Stimulated activated CD8-positive, alpha-beta memory T cell treated with anti-CD3 and anti-CD28 coated beads, Interleukin-7, amount 100 ng/mL, for 24 hours (primary cell): ENCODE data around the gene CENPO.
"Not testable (repeated sequence)": the region's sequence is repeated elsewhere in the genome, so short reads cannot be mapped to it uniquely, and the experiment has no call there.

Source experiments
- DNase-seq: peaks from one replicate; pipeline ENCODE4 v3.0.0-alpha.2; 2020; ENCODE audit warnings: low read depth

Gene CENPO

DNA sequence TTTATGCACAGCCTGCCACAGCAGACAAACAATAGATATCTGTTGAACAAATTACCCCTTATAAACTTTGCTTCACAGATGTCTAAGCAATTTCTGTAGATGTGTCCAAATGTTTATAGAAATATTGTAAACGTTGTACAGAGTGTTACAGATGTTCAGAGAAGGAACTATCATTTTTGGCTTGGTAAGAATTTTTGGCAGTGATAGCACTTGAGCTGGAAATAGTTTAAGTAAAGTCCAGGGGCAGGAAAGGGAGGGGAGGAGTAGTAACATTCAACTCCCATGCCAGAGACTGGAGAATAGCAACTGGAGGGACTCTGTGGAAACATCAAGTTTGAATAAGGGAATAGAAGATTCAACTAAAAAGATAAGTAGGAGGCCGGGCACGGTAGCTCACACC is 4.4 kb upstream of the CENPO start:
- no peak for DNase-seq

DNA sequence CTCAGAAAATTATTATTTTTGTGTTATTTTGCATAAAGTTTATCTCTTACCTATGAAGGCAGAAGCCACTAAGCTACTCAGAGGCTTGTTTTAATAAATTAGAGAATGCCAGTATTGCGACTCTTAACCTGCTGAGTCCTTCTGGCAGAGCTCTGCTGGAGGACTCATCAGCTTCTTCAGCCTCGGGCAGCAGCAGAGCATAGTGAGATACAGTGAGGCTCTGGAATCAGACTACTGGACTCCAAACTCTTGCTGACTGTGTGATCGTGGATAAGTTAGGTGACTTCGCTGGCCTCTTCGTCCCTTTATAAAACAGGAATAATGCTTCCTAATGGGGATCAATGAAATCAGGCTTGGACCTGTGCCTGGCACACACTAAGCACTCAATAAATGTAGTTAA is 1.8 kb upstream of the CENPO start:
- DNase-seq = no peak

DNA sequence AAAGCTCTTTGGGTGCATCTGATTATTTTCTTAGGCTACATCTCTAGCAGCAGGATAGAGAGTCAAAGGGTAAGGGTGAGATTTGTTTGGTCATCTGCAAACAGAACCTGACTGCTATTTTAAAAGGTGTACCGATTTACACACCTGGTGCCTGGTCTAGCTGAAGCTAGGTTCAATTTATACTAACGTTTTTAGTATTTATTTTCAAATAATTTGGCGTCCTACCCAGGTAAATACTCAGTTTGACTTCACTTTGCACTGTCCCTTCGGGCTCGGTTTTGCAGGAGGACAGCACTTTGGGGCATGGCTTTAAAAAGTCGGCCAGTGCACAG is 717 bp upstream of the CENPO start:
- DNase-seq = no peak

DNA sequence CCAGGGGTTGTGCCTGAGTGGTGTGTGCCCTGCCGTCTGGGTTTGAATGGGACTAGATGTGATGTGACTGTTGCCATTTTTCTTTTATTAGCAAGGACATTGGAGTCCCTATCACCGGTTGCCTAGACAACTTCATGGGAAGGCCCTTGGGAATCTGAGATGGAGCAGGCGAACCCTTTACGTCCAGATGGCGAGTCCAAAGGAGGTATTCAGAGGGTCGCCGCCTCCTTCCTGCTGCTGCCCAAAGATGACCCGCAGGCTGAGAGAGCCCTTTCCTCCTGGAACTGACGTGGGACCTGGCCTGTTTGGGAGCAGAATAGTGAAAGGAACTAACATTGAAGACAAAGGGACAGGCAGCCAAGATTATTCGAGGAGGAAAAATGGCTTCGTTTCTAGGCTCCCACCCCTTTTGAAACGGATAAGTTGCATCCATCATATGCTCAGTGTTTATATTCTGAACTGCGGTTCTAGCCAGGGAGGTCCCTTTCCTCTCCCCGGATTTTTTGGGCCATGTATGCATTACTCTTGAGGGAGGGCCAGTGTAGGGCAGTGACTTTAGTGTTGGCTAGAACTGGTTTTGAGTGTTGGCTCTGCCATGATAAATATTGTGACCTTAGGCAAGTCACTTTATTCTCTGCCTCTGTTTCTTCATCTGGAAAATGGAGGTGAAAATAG is 673 bp downstream of the CENPO start:
- DNase-seq = no peak

DNA sequence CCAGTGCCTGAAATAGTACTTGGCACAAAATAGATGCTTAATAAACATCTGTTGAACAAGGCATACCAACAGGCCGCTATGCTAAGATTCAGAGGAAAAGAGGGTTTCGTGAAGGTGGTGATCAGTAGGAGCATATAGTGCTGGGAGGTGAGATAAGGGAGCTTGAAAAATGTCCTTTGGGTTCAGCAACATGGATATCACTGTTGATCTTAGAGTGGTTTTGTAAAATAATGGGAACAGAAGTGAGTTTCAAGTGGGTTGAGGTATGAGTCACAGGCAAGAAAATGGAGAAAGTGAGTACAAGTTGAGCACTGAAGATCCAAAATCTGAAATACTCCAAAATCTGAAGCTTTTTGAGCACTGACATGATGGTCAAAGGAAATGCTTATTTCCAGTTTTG is 4.4 kb downstream of the CENPO start:
- no peak for DNase-seq

DNA sequence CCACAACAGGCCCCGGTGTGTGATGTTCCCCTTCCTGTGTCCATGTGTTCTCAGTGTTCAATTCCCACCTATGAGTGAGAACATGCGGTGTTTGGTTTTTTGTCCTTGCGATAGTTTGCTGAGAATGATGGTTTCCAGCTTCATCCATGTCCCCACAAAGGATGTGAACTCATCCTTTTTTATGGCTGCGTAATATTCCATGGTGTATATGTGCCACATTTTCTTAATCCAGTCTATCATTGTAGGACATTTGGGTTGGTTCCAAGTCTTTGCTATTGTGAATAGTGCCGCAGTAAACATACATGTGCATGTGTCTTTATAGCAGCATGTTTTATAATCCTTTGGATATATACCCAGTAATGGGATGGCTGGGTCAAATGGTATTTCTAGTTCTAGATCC is 7.3 kb downstream of the CENPO start:
- not testable (repeated sequence) for DNase-seq

DNA sequence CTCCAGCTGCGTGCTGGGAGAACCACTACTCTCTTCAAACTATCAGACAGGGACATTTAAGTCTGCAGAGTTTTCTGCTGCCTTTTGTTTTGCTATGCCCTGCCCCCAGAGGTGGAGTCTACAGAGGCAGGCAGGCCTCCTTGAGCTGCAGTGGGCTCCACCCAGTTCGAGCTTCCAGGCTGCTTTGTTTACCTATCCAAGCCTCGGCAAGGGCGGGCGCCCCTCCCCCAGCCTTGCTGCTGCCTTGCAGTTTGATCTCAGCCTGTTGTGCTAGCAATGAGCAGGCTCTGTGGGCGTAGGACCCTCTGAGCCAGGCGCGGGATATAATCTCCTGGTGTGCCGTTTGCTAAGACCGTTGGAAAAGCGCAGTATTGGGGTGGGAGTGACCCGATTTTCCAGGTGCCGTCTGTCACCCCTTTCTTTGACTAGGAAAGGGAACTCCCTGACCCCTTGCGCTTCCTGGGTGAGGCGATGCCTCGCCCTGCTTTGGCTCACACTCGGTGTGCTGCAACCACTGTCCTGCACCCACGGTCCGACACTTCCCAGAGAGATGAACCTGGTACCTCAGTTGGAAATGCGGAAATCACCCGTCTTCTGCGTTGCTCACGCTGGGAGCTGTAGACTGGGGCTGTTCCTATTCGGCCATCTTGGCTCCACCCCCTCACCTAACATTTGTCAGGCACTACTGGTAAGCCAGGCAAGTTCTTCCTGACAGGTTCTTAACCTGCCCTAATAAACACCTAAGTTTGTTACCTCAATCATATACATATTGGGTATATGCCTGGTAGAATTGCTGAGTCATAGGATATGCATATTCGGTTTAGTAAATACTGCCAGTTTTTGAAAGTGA is 12.8 kb downstream of the CENPO start:
- not testable (repeated sequence) for DNase-seq

DNA sequence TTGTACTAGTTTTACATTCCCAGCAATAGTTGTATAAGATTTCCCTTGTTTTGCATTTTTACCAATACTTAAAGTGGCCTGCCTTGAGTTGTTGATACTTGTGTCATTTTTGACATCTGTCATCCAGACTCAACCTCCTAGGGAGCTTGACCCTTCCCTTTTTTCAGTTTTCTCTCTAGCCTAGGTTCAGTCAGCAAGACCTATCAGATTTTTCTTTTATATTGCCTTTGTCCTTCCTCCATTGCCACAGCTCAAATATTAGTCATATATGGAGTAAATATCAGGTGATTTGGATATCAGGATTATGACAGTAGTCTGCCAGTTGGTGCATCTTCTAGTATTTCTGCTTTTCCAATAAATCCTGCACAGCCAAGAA is 13.4 kb downstream of the CENPO start:
- DNase-seq = no peak

DNA sequence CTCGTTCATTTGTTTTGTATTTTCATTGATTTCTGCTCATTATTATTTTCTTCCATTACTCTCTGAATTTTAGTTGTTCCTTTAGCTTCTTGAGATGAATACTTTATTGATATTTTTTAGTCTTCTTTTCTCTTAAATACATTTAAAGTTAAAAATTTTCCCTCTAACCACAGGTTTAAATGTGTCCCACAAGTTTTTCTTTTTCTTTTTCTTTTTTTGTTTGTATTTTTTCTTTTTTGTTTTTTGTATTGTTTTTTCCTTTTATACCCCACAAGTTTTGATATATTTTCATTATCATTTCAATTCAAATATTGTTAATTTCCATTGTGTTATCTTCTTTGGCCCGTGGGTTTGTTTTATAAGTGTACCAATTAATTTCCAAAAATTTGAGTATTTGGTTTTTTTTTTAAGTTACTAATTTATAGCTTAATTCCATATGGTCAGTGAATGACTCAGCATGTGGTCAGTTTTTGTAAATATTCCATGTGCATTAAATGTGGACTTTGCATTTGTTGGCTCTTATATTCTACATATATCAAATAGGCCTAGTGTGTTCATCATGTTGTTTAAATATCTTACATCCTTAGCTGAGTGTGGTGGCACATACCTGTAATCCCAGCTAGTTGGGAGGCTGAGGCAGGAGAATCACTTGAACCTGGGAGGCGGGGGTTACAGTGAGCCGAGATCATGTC is 16.2 kb downstream of the CENPO start:
- DNase-seq = no peak

DNA sequence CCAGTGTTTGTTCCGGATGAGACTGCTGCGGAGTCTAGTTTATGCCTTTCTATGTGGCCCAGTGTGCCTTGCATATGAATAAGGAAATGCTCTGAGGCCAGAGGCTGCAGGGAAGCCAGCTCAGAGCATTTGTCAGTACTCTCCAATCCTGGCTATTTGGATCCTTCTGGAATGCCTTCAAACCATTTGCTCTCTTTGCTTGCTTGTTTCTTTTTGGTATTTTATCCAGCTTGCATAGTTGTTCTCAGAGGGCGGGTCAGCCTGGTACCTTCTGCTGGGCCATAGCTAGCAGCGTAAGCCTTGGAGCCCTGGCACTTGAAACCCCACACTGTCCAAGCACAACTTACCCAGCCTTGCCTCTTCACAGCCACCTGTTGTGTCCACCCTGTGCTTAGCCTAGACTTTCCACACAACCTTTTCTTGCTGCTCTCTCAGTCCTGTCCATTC is 20.5 kb downstream of the CENPO start:
- no peak for DNase-seq

DNA sequence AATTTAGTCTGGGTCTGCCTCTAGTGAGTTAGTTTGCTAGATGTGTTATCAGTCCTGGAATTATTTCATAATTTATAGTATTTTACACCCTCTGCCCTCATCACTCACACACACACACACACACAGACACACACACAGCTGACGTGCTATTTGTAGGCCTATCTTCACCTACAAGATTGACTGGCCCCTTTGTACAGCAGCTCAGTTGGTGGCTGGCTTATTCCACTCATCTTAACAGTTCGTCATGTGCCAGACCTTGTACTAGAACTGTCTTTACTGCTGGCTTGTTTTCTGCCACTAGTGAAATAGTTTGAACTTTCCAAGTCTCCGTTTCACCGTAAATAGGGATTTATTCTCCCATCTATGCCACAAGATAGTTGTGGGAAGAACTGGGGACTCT is 21.3 kb downstream of the CENPO start:
- no peak for DNase-seq

DNA sequence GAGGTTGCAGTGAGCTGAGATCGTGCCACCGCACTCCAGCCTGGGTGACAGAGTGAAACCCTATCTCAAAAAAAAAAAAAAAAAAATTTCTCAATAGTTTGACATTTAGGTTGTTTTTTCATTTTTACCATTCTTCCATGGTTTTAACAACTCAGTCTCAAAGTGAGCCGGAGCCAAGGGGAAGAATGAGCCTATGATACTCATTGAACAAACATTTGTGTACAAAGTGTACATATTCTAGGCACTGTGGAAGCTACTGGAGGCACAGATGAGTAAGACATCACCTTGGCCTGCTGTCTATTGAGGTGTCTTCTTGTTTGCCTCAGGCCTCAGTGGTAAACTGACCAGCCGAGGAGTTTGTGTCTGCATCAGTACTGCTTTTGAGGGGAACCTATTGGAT is 21.9 kb downstream of the CENPO start:
- DNase-seq = no peak

DNA sequence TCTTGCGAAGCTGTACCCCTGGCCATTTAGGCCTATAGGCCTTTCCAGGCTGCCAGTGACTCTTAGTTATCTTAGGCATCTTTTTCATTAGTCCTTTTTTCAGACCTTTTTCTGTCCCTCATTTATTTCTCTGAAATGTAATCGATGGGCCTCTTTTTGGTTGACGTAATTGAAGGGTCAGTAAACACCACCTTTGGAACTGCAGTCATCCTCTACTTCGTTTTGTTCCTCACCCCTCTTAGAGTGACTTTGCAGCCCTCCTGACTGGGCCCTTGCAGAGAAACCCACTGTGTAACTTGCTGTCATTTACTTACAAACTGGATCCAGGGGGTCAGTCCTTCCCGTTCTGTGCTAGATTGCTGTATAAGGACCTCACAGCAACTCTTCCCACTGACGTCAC is 23.2 kb downstream of the CENPO start:
- no peak for DNase-seq

DNA sequence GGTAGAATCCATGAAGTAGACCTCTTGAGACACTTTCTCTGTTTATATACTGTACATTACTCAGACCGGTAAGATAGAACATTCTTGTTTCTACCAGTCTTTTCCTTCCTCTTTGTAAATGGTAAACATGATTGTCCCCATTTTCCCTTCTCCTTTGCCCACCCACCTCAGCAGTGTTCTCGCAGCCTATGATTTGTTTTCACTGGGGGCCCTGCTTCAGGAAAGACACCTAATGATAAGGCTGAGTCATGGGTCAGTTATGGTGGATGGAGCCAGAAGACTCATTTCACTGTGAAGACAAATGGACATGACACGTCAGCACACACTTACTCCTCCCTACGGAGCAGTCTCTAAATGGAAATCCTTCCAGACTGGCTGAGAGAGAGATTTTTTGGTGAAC is 23.7 kb downstream of the CENPO start:
- no peak for DNase-seq

DNA sequence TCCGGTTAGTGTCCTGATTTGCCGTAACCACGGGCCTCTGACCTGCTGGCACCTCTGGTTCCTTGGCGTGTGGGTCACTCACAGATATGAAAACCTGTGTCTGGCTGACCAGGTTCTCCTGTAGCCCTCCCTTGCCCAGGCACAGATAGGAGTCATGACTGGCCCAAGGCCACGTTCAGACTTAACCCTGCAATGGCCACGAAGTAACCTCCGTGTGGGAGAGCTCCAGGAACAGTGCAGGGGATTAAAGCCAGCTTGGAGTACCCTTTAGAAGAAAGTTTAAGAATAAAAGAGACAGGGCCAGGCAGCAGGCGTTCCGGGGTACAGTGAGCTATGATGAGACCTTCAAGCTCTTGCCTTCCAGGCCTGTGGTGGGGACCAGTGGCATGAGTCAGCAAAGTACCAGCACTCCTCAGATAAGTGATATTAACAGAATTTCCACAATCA is 25.5 kb downstream of the CENPO start:
- DNase-seq = no peak

DNA sequence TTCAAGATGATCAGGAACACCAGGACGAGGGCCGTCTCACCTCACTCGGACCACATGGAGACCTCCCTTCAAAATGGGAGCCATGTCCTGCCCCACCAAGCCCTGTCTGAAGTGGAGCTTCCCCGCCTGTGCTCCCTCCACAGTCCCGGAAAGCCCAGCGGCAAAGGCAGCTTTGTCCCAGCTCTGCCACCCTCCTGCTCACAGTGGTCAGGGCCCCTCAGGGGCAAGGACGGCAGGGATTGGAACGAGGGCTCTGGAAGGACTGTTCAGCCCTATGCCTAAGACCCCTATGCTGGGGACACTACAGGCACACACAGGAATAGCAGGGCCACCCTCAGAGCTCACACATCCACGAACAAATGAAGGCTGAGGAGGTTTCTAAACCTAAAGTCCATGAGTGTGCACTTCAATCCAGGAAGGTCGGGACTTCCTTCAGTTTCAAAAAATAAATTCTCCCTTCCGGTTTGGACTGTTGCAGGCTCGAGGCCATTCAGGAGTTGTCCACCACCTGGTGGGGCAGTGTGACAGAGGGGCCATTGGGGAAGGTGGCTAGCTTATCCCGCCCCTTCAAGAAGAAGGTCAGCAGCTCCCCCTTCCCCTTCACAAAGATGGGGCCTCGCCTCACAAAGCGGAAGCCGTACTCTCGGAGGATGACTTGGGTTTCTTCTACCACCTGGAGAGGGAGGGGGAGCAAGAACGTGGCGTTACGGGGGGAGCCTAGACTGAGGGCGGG is 26.4 kb downstream of the CENPO start:
- no peak for DNase-seq

DNA sequence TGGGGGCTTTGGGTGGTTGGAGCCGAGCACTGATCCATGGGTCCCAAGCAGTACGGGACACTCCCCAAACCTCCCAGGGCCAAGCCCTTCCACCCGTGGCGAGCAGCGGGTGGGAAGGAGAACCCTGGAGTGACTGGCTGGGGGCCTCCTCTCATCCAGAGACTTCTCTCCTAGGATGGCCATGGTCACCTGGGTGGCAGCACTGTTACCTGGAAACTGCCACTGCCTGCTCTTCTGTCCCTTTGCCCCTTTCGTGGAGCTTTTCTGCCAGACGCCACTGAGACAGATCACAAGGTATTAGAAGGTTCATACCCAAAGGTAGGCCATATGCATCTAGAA is 26.9 kb downstream of the CENPO start:
- no peak for DNase-seq

DNA sequence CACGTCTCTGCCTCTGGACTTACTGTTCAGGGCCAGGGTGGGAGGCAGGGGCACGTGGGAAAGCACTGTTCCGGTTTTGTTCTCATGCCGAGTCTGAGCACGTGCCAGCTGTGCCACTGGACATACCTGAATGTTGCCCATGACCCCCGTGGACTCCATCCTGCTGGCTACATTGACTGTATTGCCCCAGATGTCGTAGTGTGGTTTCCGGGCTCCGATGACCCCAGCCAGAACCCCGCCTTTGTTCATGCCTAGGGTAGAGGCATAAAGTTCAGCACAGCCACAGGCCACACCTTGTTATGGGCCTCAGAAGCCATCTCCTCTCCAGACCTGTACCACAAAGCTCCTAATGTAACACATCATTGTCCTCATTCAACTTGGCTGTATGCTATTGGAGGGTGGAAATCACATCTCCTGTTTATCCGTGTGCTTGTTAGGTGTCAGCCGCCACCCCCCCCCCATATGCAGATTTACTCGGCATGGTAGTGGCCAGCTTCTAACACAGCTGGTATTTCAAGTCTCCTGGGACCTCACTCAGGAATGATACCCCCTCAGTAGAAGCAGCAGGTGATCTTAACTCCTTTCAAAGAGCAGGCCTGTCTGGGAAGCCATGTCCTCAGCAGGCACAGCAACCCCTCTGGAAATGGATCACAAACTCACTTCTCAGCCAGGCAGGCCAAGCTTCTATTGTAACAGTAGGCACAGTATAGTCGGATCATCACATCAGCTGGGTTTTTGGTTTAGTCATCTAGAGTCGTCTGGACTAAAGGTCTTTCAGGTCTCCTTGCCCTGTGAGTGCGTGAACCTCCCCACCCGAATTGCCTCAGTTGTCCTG is 27.6 kb downstream of the CENPO start:
- DNase-seq = no peak

DNA sequence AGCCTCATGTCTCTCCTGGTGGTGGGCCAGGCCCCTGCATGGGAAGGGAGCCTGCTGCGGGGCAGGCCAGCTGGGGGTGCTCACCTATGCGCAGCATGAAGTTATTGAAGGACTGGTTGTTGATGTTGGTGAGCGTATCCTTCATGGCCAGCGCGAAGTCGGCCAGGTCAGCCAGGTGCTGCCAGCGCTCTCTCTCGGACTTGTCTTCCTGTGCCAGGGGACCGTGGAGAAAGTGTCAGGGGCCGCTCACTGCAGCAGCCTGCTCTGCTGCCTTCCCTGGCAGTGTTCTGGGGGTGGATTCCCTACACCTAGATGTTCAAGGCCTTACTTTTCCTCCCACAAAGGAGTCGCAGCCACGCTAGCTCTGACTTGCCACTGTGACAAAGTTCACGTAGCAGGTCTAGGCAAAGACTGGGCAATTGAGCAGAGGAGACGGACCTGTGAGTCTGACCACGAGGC is 28.2 kb downstream of the CENPO start:
- DNase-seq = no peak

DNA sequence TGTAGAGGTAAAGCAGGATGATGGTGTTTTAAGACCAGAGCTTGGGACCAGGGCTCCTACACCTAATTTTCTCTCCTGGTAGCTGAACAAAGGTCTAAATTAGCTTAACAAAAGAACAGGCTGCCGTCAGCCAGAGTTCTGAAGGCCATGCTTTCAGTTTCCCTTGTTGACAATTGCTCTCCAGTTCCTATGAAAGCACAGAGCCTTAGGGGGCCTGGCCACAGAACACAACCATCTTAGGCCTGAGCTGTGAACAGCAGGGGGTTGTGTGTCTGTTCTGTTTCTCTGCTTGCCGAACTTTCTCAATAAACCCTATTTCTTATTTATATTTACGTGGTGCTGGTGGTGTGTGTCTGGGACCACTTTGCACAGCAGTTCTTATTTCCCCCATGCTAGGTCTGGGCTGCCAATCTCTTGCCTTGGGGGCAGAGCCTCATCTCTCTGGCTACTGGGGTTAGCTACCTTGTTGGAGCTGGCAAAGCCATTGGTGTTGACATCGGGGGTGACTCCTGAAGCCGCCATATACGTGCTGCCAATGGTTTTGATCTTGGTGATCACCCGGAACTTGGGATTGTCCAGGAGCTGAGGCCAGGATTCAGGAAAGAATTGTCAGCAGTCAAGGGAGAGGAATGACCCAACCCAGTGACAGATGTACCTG is 29.0 kb downstream of the CENPO start:
- DNase-seq = no peak

DNA sequence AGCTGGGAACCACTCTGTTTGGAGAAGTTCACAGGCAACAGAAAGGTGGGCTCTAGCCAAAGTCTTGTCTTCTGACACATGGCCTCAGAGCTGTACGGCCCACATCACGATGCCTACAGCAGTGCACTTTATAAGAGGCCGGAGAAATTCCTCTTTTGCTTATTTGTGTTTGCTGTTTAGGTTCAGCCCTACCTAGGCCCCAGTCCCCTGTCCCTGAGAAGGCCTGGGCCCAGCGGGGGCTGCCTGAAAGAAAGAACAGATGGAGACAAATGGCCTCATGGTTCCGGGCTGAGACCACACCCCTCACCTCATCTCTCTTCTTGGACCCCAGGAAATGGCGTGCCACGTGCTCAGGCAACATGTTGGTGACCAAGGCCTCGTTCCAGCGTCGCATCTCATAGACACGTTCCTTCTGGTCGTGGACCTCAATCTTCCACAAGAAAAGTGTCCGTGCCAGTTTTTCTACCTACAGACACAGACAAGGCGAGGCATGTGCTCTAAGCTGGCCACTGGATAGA is 30.9 kb downstream of the CENPO start:
- no peak for DNase-seq
